GM10266 (cell line): ENCODE measurements around the gene OR10A5.

Experiments
- DNase-seq: peaks from one replicate; pipeline ENCODE4 v3.0.0; 2012; ENCODE audit errors: extremely low spot score
- CTCF ChIP-seq: IDR thresholded peaks from 2 replicates; pipeline ENCODE4 v1.5.1; 2012; ENCODE audit warnings: mild to moderate bottlenecking, low read depth; ENCODE audit not compliant: control insufficient read depth, insufficient read depth; ENCODE audit errors: missing control alignments

Gene OR10A5

GRCh38 chr11:6824136-6824823 lies 21.2 kb upstream of the OR10A5 start:
- TF ChIP-seq CTCF = no peak
- no peak for DNase-seq

- no peak for TF ChIP-seq CTCF
- DNase-seq = no peak
These were observed 20.2 kb upstream of the OR10A5 start for GRCh38 chr11:6825231-6825744.

- no peak for DNase-seq
- TF ChIP-seq CTCF = no peak
These were observed 17.4 kb upstream of the OR10A5 start for GRCh38 chr11:6828103-6828502.

- DNase-seq = no peak
- no peak for TF ChIP-seq CTCF
These were observed 12.1 kb upstream of the OR10A5 start for GRCh38 chr11:6833356-6833755.

GRCh38 chr11:6834021-6834420 lies 11.5 kb upstream of the OR10A5 start:
- TF ChIP-seq CTCF = no peak

GRCh38 chr11:6841694-6842093 lies 3.8 kb upstream of the OR10A5 start:
- TF ChIP-seq CTCF = no peak
- DNase-seq = peak; percentile 8

More at GRCh38 chr11:6834021-6834420, 11.5 kb upstream of the OR10A5 start:
- no peak for DNase-seq

GRCh38 chr11:6843670-6844069 lies 1.8 kb upstream of the OR10A5 start:
- no peak for DNase-seq
- TF ChIP-seq CTCF = no peak
